ENCODE data around the gene DTD1.

Gene DTD1

GRCh38 chr20:18788021-18788420 lies 200.2 kb downstream of the DTD1 start:
- in situ Hi-C loops (cut with MboI; ENCODE audit: low sequenced_read_pairs) = no loop called here

GRCh38 chr20:18790787-18791186 lies 202.9 kb downstream of the DTD1 start:
- in situ Hi-C loops (cut with MboI; ENCODE audit: low sequenced_read_pairs) = no loop called here

- in situ Hi-C loops (cut with MboI; ENCODE audit: low sequenced_read_pairs) = no loop called here
Measured at GRCh38 chr20:18793625-18794427, 206.0 kb downstream of the DTD1 start.

GRCh38 chr20:18794428-18794787 lies 206.6 kb downstream of the DTD1 start:
- in situ Hi-C loops (cut with MboI; ENCODE audit: low sequenced_read_pairs) = no loop called here

GRCh38 chr20:18795366-18795765 lies 207.5 kb downstream of the DTD1 start:
- in situ Hi-C loops (cut with MboI; ENCODE audit: low sequenced_read_pairs) = no loop called here

GRCh38 chr20:18796282-18796833 lies 208.5 kb downstream of the DTD1 start:
- in situ Hi-C loops (cut with MboI; ENCODE audit: low sequenced_read_pairs) = no loop called here

GRCh38 chr20:18801516-18801915 lies 213.7 kb downstream of the DTD1 start:
- in situ Hi-C loops (cut with MboI; ENCODE audit: low sequenced_read_pairs) = no loop called here

GRCh38 chr20:18802012-18802634 lies 214.3 kb downstream of the DTD1 start:
- in situ Hi-C loops (cut with MboI; ENCODE audit: low sequenced_read_pairs) = no loop called here

- in situ Hi-C loops (cut with MboI; ENCODE audit: low sequenced_read_pairs) = no loop called here
Measured at GRCh38 chr20:18805881-18806280, 218.0 kb downstream of the DTD1 start.

GRCh38 chr20:18808712-18809111 lies 220.9 kb downstream of the DTD1 start:
- in situ Hi-C loops (cut with MboI; ENCODE audit: low sequenced_read_pairs) = no loop called here

GRCh38 chr20:18811186-18811585 lies 223.3 kb downstream of the DTD1 start:
- in situ Hi-C loops (cut with MboI; ENCODE audit: low sequenced_read_pairs) = no loop called here

- in situ Hi-C loops (cut with MboI; ENCODE audit: low sequenced_read_pairs) = no loop called here
Measured at GRCh38 chr20:18811904-18812303, 224.1 kb downstream of the DTD1 start.

GRCh38 chr20:18813483-18813882 lies 225.6 kb downstream of the DTD1 start, which contains the start of gene SCP2D1:
SCP2D1 (plus strand) TSS chr20:18813783; CDS start chr20:18813816, 33 bp downstream.
- in situ Hi-C loops (cut with MboI; ENCODE audit: low sequenced_read_pairs) = no loop called here

GRCh38 chr20:18815194-18815942 lies 227.5 kb downstream of the DTD1 start:
- in situ Hi-C loops (cut with MboI; ENCODE audit: low sequenced_read_pairs) = no loop called here

All from HL-60/S4 treated with phorbol 12-myristate 13-acetate at 8.2 ng/mL for 4 days and 3 days (cell line).